GM21447 (cell line): ENCODE data around the gene RAB8A.

Experiments used
- ATAC-seq: cut with Tn5 transposase; IDR thresholded peaks from one replicate; pipeline ENCODE4 v1.9.1; 2021; ENCODE audit not compliant: unreplicated experiment

RAB8A gene

GRCh38 chr19:16111160-16111908, at the start of gene RAB8A:
Gene RAB8A, plus strand, starts transcription at chr19:16111889. Its CDS starts 13 bp downstream, at chr19:16111902.
- ATAC-seq: peak; percentile 86

- ATAC-seq: no peak
Observed at GRCh38 chr19:16061943-16062342, 49.7 kb upstream of the RAB8A start.

GRCh38 chr19:16062789-16063188, 48.9 kb upstream of the RAB8A start:
- no peak for ATAC-seq

- ATAC-seq: no peak
Observed at GRCh38 chr19:16064209-16064889, 47.3 kb upstream of the RAB8A start.

- no peak for ATAC-seq
Observed at GRCh38 chr19:16066611-16067104, 45.0 kb upstream of the RAB8A start.

GRCh38 chr19:16067205-16067938, 44.3 kb upstream of the RAB8A start:
- no peak for ATAC-seq

GRCh38 chr19:16068696-16069259, 42.9 kb upstream of the RAB8A start:
- ATAC-seq: no peak

GRCh38 chr19:16069813-16070365, 41.8 kb upstream of the RAB8A start:
- ATAC-seq: no peak

- no peak for ATAC-seq
Observed at GRCh38 chr19:16070366-16070990, 41.2 kb upstream of the RAB8A start.

GRCh38 chr19:16071072-16071691, 40.5 kb upstream of the RAB8A start:
- ATAC-seq: no peak

GRCh38 chr19:16073481-16073880, 38.2 kb upstream of the RAB8A start:
- no peak for ATAC-seq

- ATAC-seq: no peak
Observed at GRCh38 chr19:16073988-16074387, 37.7 kb upstream of the RAB8A start.

- no peak for ATAC-seq
Observed at GRCh38 chr19:16074488-16075365, 37.0 kb upstream of the RAB8A start.

GRCh38 chr19:16075430-16076153, 36.1 kb upstream of the RAB8A start:
- ATAC-seq: no peak

GRCh38 chr19:16076154-16076957, 35.3 kb upstream of the RAB8A start, which contains the start of gene TPM4:
Gene TPM4, plus strand, starts transcription at chr19:16076495. Its CDS starts 71 bp downstream, at chr19:16076566.
- peak; percentile 42 for ATAC-seq

- ATAC-seq: no peak
Observed at GRCh38 chr19:16076958-16077611, 34.6 kb upstream of the RAB8A start.
